Ovary (tissue), 10 donors: Measurements from ENCODE around the gene SLC35A1. TPM values are rescaled to one million over a fixed set of nuclear protein-coding genes. Genes with fewer than 3 reads are reported as not detected.

Experiments used
- DNase-seq, 5 donors: peaks; one replicate each; pipeline ENCODE4 v3.0.0-alpha.2; 2019 to 2020
- H3K27ac ChIP-seq, 2 donors: fragments of 200-600 bp; one replicate each; pipeline versions ENCODE4 v1.5.1 to v1.8.0; 2019 to 2022
- H3K27me3 ChIP-seq: fragments of 200-600 bp; one replicate; pipeline ENCODE4 v1.8.0; 2022
- H3K36me3 ChIP-seq: fragments of 200-600 bp; sonication (generic); one replicate; pipeline ENCODE4 v1.5.1; 2019
- H3K4me1 ChIP-seq: one replicate; pipeline ENCODE4 v1.8.1; 2013; ENCODE audit warnings: mild to moderate bottlenecking, moderate library complexity; ENCODE audit not compliant: insufficient read depth
- H3K4me3 ChIP-seq: fragments of 200-600 bp; sonication (generic); one replicate; pipeline ENCODE4 v1.5.1; 2017
- H3K9me3 ChIP-seq, 2 donors: fragments of 200-600 bp in 1 of 2; sonication (generic) in 1 of 2; one replicate each; pipeline versions ENCODE4 v1.5.1 to v1.8.1; 2013 to 2019; ENCODE audit warnings: mild to moderate bottlenecking in 1 of 2, moderate library complexity in 1 of 2
- CTCF ChIP-seq, 3 donors: fragments of 450-650 bp in 2 of 3; fragments of 200-600 bp in 1 of 3; IDR thresholded peaks; one replicate each; pipeline versions ENCODE4 v1.5.1 to v1.8.0; 2016 to 2022; ENCODE audit warnings: antibody characterized with exemption in 3 of 3, mild to moderate bottlenecking in 1 of 3
- EP300 ChIP-seq: sonication (generic); formaldehyde crosslinking; IDR thresholded peaks from one replicate; pipeline ENCODE4 v1.6.1; 2017; ENCODE audit warnings: antibody characterized with exemption
- POLR2A ChIP-seq: fragments of 450-650 bp; IDR thresholded peaks from one replicate; pipeline ENCODE4 v1.6.1; 2017; ENCODE audit warnings: antibody characterized with exemption, mild to moderate bottlenecking, moderate library complexity
- WGBS, 3 donors: extraction: QIAGEN DNeasy Blood & Tissue Kit in 1 of 3; methylation state at CpG; one replicate each; pipeline versions ENCODE4 v1.1.5 to v1.1.7; 2013 to 2017; 5-methylcytosine and 5-hydroxymethylcytosine counted together
- intact Hi-C, 4 donors: fragments of 100-400 bp; cut with DNase I; formaldehyde crosslinking; loops; one replicate each; pipeline versions ENCODE4 v1.11.0 to v1.15.1; 2022 to 2023
- long read RNA-seq, 3 donors: library from polyadenylated mRNA in 2 of 3; unstranded in 2 of 3; transcript quantifications; one replicate each; pipeline ENCODE4 v2.0.0 and lab custom pipeline, GENCODE V29; 2021 to 2026
- polyA plus RNA-seq, 2 donors: library from polyadenylated mRNA; stranded (reverse); fragments of 200-250 nt in 1 of 2; fragments of 350-450 nt in 1 of 2; fragmentation: Illumina TruSeq in 1 of 2; extraction: RNeasy Lipid Tissue Mini Kit (QIAGEN cat#74804) in 1 of 2; gene quantifications; one replicate each; pipeline ENCODE4 v1.2.3, GENCODE V29; 2013 to 2014
- total RNA-seq, 7 donors: library from RNA; depleted of rRNA in 2 of 7; stranded (reverse); fragments of >200 nt in 2 of 7; fragmentation: NEBNext Ultra II Directional in 3 of 7; extraction: Animal tissue kit (Norgen Biotek cat#: 25700) in 3 of 7; gene quantifications; one replicate each; pipeline versions ENCODE4 v1.1.0 to v1.2.4, GENCODE V29; 2016 to 2023
- donor health status: DM: no; HTN: no; CAD: no; lungs with moderate emphysema.
- donor health status: DM: no; HTN: no; CAD: no.
- donor health status: Bipolar disorder and iron deficiency.
- donor health status: DM: yes; HTN: yes; CAD: no.
- donor health status: DM: no; HTN: no; CAD: no.
- donor health status: DM: yes; HTN: yes; CAD: no.

SLC35A1 gene
- total RNA-seq, result 10 to 100 TPM; 16.6 to 24.6 (median 21.2) TPM
- 10 to 100 TPM; 21.8 to 23.6 TPM for polyA plus RNA-seq
- long read RNA-seq, donor 1, transcript SLC35A1-201 (8 exons, 1,851 nt), result major isoform, 71 of 91 reads
- long read RNA-seq, donor 1, partial matches to known transcripts, result 11 of 91 reads
- long read RNA-seq, donor 1, other reads (novel, unspliced or antisense), result 8 of 91 reads
- long read RNA-seq, donor 2, transcript SLC35A1-201 (8 exons, 1,851 nt), result major isoform, 13 of 93 reads
- long read RNA-seq, donor 2, partial matches to known transcripts, result 80 of 93 reads
- long read RNA-seq, donor 2, other reads (novel, unspliced or antisense), result 0 of 93 reads
- long read RNA-seq, donor 3, transcript SLC35A1-201 (8 exons, 1,851 nt), result major isoform, 22 of 39 reads
- long read RNA-seq, donor 3, partial matches to known transcripts, result 7 of 39 reads
- long read RNA-seq, donor 3, other reads (novel, unspliced or antisense), result 9 of 39 reads

GRCh38 chr6:87472525-87473418 lies at the start of gene SLC35A1:
TSS of gene SLC35A1 (plus strand) at chr6:87472974. CDS start at chr6:87473004, 30 bp downstream.
- Histone ChIP-seq H3K9me3 (no peaks in the 10 kb centered on the region), H3K27ac (peak within 1 kb of the TSS; percentile 76 to 91), H3K27me3 (no peaks in the 10 kb centered on the region), H3K4me3 (peak within 1 kb of the TSS; percentile 97), H3K4me1 (peaks cover 3% of the 10 kb centered on the region), H3K36me3 (no peaks in the 10 kb centered on the region)
- intact Hi-C loops, result loop anchor here in 1 of 4 donors (5.0 kb wide), 1 partner anchor 315 kb away; the partner anchor contains the start of gene ZNF292
- TF ChIP-seq CTCF (IDR thresholded peaks at IDR 0.05), result peak; percentile 22 to 59 (median 37)
- TF ChIP-seq EP300, result no peak
- TF ChIP-seq POLR2A, result peak; percentile 36
- DNase-seq, result peak; percentile 82 to 91 (median 87)
- 0 to 1% (median 1%) methylated on average over 58 to 70 of the region's 70 CpGs for WGBS, 3 donors

- WGBS, 3 donors, result 91 to 97% (median 96%) methylated on average over 4 of the region's 4 CpGs
- no peaks in the 10 kb centered on the region for H3K36me3 ChIP-seq
- no peaks in the 10 kb centered on the region for H3K9me3 ChIP-seq
- no peak for DNase-seq
- intact Hi-C loops, result no loop called here
- no peak for TF ChIP-seq EP300
- TF ChIP-seq CTCF (IDR thresholded peaks at IDR 0.05), result no peak
- TF ChIP-seq POLR2A, result no peak
- no peak overlapping the region for H3K27ac ChIP-seq
- no peaks in the 10 kb centered on the region for H3K27me3 ChIP-seq
- H3K4me3 ChIP-seq, result no peak overlapping the region
- no peaks in the 10 kb centered on the region for H3K4me1 ChIP-seq
Measured at GRCh38 chr6:87426789-87427188, 46.0 kb upstream of the SLC35A1 start.

GRCh38 chr6:87430499-87430898 lies 42.3 kb upstream of the SLC35A1 start:
- Histone ChIP-seq H3K27me3 (no peaks in the 10 kb centered on the region), H3K9me3 (no peaks in the 10 kb centered on the region), H3K36me3 (no peaks in the 10 kb centered on the region), H3K27ac (no peak overlapping the region), H3K4me3 (no peak overlapping the region), H3K4me1 (no peaks in the 10 kb centered on the region)
- 80 to 88% (median 85%) methylated on average over 3 of the region's 3 CpGs for WGBS, 3 donors
- TF ChIP-seq EP300, result no peak
- no peak for TF ChIP-seq CTCF (IDR thresholded peaks at IDR 0.05)
- TF ChIP-seq POLR2A, result no peak
- no peak for DNase-seq
- intact Hi-C loops, result no loop called here

GRCh38 chr6:87431263-87431662 lies 41.5 kb upstream of the SLC35A1 start:
- DNase-seq, result no peak
- Histone ChIP-seq H3K27ac (no peak overlapping the region), H3K9me3 (no peaks in the 10 kb centered on the region), H3K36me3 (no peaks in the 10 kb centered on the region), H3K27me3 (no peaks in the 10 kb centered on the region), H3K4me3 (no peak overlapping the region), H3K4me1 (no peaks in the 10 kb centered on the region)
- TF ChIP-seq CTCF (IDR thresholded peaks at IDR 0.05), result no peak
- TF ChIP-seq EP300, result no peak
- TF ChIP-seq POLR2A, result no peak
- WGBS, 3 donors, result 79 to 88% (median 88%) methylated on average over 5 of the region's 5 CpGs
- intact Hi-C loops, result no loop called here
